Activated CD4-positive, alpha-beta T cell treated with anti-CD3 and anti-CD28 coated beads, Interleukin-2, amount 10 ng/mL, durations not matched to agents 7 days and 5 days (primary cell): ENCODE results near the gene CAPS. TPM values are rescaled to one million over a fixed set of nuclear protein-coding genes. Genes with fewer than 3 reads are reported as not detected.
"Not testable (repeated sequence)": the region's sequence is repeated elsewhere in the genome, so short reads cannot be mapped to it uniquely, and the experiment has no call there.

ENCODE experiments used
- CTCF ChIA-PET: fragments of 350-600 bp; sonication (Branson Sonifier 250); formaldehyde crosslinking; loops from one replicate; lab custom pipeline; 2021; ENCODE audit warnings: antibody characterized with exemption; lab: Charles Lee
- POLR2A ChIA-PET: fragments of 350-600 bp; sonication (Branson Sonifier 250); formaldehyde crosslinking; loops from one replicate; lab custom pipeline; 2021; ENCODE audit warnings: antibody characterized with exemption; lab: Charles Lee
- DNase-seq: peaks from one replicate; pipeline ENCODE4 v3.0.0-alpha.2; 2020
- H3K27ac Mint-ChIP-seq: one replicate; pipeline ENCODE4 v1.8.0; 2021; ENCODE audit warnings: mild to moderate bottlenecking, moderate library complexity, mixed read lengths
- H3K27me3 Mint-ChIP-seq: one replicate; pipeline ENCODE4 v1.8.0; 2021; ENCODE audit warnings: mixed read lengths
- H3K36me3 Mint-ChIP-seq: one replicate; pipeline ENCODE4 v1.8.0; 2021; ENCODE audit warnings: low read depth, mixed read lengths
- H3K4me1 Mint-ChIP-seq: one replicate; pipeline ENCODE4 v1.8.0; 2021; ENCODE audit warnings: mixed read lengths
- H3K4me3 Mint-ChIP-seq: one replicate; pipeline ENCODE4 v1.8.0; 2021; ENCODE audit warnings: mild to moderate bottlenecking, moderate library complexity, mixed read lengths
- H3K9me3 Mint-ChIP-seq: one replicate; pipeline ENCODE4 v1.8.0; 2021; ENCODE audit warnings: mixed read lengths
- total RNA-seq, 2 experiments: library from RNA; stranded (reverse); gene quantifications; one replicate each; pipeline ENCODE4 v1.2.3, GENCODE V29; 2021

The CAPS gene
- total RNA-seq, 2 experiments from 2014 or later, result 17.2 to 21.0 TPM

- POLR2A ChIA-PET, result no interaction called here
- Mint-ChIP-seq H3K4me1 (peaks cover 86% of the 10 kb centered on the region), H3K27ac (no peak overlapping the region), H3K4me3 (no peak overlapping the region), H3K9me3 (peaks cover 5% of the 10 kb centered on the region), H3K27me3 (no peaks in the 10 kb centered on the region), H3K36me3 (peaks cover 17% of the 10 kb centered on the region)
- DNase-seq, result no peak
- CTCF ChIA-PET, result interaction anchor here (1.0 to 3.4 kb wide), 3 partner anchors 11 to 153 kb away, joined by 3 to 17 read pairs (median 4); no protein-coding TSS in a partner anchor
Measured at GRCh38 chr19:5957170-5957569, 43.1 kb downstream of the CAPS start.

GRCh38 chr19:5958074-5958850 lies 44.2 kb downstream of the CAPS start:
- H3K4me1 Mint-ChIP-seq, result peaks cover 86% of the 10 kb centered on the region
- H3K27ac Mint-ChIP-seq, result peak overlapping the region; percentile 85
- DNase-seq, result no peak

GRCh38 chr19:5958851-5959122 lies 44.7 kb downstream of the CAPS start:
- Mint-ChIP-seq H3K4me1 (peaks cover 86% of the 10 kb centered on the region), H3K27me3 (no peaks in the 10 kb centered on the region), H3K4me3 (no peak overlapping the region), H3K27ac (peak overlapping the region; percentile 81), H3K36me3 (peaks cover 5% of the 10 kb centered on the region), H3K9me3 (no peaks in the 10 kb centered on the region)
- CTCF ChIA-PET, result interaction anchor here (0.6 kb wide), 1 partner anchor 62 kb away, joined by 3 read pairs; no protein-coding TSS in a partner anchor
- no peak for DNase-seq
- POLR2A ChIA-PET, result no interaction called here

More at GRCh38 chr19:5958074-5958850, 44.2 kb downstream of the CAPS start:
- Mint-ChIP-seq H3K27me3 (no peaks in the 10 kb centered on the region), H3K36me3 (peaks cover 7% of the 10 kb centered on the region), H3K4me3 (no peak overlapping the region), H3K9me3 (peaks cover under 1% of the 10 kb centered on the region)
- ChIA-PET POLR2A (no interaction called here), CTCF (interaction anchor here (0.8 to 3.4 kb wide), 2 partner anchors 10 to 13 kb away, joined by 3 to 17 read pairs; no protein-coding TSS in a partner anchor)

DNA sequence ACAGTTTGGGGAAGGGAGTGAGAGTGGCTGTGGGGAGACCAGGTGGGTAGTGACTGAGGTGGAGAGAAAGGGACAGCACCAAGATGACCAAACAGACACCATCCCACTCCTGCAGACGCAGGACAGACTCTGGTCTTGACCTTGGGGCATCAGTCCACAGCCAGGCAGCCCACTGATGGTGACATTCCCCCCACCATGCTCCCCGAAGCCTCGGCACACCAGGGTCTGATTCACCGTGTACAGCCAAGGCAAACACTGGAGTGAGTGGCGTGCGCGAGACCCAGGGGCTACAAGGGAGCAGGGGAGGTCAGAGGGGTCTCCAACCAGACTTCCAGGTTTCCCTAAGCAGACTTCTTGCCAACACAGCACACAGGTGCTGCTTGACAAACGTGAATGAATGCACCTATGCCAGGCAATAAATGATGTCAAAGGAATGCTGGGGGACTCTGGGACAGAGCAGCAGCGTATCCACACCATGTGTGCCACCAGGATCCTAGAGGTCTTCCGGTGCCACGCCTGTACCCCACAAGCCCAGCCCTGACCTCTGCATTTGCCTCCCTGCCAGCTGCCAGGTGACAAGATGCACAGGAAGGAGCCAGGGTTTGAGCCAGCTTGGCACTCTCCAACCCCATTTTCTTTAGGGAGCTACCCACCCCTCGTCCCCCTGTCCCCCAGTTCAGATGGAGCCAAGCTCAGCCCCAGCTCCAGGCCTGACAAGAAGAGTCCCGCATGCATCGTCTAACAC lies 45.4 kb downstream of the CAPS start:
- Mint-ChIP-seq H3K36me3 (peaks cover 5% of the 10 kb centered on the region), H3K4me3 (no peak overlapping the region), H3K4me1 (peaks cover 86% of the 10 kb centered on the region), H3K27me3 (no peaks in the 10 kb centered on the region), H3K9me3 (no peaks in the 10 kb centered on the region), H3K27ac (peak overlapping the region; percentile 100)
- ChIA-PET CTCF (interaction anchor here (0.6 to 1.6 kb wide), 3 partner anchors 62 to 186 kb away, joined by 3 to 7 read pairs (median 5); no protein-coding TSS in a partner anchor), POLR2A (no interaction called here)
- DNase-seq, result no peak

DNA sequence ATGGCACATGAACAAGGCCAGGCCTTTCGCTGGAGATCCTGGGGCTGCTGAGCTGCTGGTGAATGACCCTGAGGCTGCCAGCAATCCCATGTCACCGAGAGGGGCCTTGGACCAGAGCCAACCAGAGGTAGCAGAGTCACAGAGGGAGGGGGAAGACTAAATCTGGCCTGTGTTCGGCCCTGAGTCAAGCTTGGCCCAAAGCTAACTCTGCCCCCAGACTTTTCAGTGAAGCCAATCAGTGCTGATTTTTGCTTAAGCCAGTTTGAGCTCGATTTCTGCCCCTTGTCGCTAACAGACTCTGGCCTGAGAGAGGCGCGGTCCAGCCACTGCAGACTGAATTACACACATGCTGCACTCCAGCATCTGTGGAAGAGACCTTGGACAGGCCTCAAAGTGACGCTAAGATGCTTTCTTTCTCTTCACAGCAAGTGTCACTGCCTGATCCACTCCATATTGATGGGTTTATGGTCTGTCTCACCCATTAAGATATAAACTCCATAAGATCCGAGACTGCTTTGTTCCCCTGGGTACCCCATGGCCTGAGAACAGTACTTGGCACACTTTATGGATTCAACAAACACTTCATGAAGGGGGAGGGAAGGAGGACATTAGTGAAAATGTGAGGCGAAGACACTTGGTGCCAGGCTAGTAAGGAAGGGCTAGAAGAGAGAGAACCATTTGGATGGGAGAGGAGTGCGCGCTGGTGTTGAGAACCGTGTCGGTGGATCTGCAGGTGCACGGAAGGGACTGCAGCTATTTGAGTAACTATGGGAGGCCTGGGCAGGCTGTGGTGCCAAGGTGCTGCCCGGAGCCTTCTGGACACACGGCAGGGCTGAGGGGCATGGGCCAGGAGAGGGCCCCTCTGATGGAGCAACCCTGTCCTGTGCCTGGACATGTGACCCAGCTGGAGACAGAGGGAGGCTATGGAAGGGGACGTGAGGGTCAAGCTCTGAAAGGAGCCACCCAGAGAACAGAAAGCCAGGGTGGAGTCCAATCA lies 46.2 kb downstream of the CAPS start:
- Mint-ChIP-seq H3K9me3 (no peaks in the 10 kb centered on the region), H3K4me3 (peak overlapping the region; percentile 0), H3K27me3 (no peaks in the 10 kb centered on the region), H3K36me3 (peaks cover 8% of the 10 kb centered on the region), H3K4me1 (peaks cover 88% of the 10 kb centered on the region), H3K27ac (peak overlapping the region; percentile 100)
- POLR2A ChIA-PET, result no interaction called here
- CTCF ChIA-PET, result interaction anchor here (0.6 to 1.6 kb wide), 3 partner anchors 10 to 185 kb away, joined by 4 to 7 read pairs (median 5); no protein-coding TSS in a partner anchor
- no peak for DNase-seq

DNA sequence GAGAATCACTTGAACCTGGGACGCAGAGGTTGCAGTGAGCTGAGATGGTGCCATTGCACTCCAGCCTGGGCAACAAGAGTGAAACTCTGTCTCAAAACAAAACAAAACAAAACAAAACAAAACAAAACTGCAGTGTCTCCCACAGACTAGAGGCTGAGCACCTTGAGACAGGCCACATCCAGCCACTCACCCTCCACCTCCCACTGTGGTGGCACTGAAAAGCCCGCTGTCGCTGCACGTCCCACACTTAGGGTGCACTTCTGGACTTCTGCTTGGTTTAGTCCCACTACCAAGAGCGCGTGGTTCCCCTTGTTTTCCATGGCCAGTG lies 47.6 kb downstream of the CAPS start:
- CTCF ChIA-PET, result interaction anchor here (0.7 to 1.4 kb wide), 3 partner anchors 9 to 1107 kb away, joined by 3 to 4 read pairs (median 3); no protein-coding TSS in a partner anchor
- H3K27ac Mint-ChIP-seq, result peak overlapping the region; percentile 100
- peaks cover 89% of the 10 kb centered on the region for H3K4me1 Mint-ChIP-seq
- H3K9me3 Mint-ChIP-seq, H3K27me3 Mint-ChIP-seq, DNase-seq, POLR2A ChIA-PET: not testable (repeated sequence)
- peaks cover 12% of the 10 kb centered on the region for H3K36me3 Mint-ChIP-seq
- peak overlapping the region; percentile 63 for H3K4me3 Mint-ChIP-seq

DNA sequence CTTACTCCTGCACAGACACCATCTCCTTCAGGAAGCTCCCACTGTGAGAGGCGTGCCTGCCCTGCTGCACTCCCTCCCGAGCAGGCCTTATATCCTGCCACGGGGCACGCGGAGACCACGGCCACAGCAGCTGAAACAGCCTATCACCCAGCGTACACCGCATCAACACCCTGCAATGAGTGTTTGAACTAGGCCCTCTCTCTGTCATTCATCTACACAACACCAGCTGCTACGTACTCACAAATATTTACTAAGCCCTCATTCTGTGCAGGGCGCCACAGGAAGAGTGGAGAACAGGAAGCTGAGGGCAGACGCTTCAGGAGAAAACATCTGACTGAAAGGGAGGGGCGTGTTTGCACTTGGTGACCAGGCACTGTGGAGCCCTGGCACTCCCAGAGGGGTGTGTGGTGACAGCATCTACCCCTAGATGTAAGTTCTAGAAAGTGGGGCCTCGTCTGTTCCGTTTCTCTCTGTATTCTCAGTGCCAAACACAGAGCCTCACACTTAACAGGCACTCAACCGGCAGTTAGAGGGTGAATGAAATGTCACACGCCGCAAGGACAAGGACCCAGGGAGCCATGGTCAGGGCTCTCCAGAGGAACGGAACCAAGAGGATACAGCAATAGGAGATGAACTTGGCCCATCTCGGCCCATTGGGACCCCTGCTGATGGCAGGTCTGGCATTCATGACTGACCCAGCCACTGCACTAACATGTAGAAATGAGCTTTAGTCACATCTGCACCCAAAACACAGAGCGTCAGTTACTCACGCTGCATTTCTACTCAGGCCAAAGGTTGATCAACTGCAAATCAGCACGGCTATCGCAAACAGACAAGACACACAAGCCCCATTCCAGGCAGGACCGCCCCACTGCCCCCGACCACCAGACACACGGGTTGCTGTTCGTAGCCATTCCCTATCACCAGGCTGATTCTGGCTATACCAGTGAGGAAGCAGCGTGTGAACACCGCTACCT lies 48.2 kb downstream of the CAPS start:
- peak overlapping the region; percentile 100 for H3K27ac Mint-ChIP-seq
- no peaks in the 10 kb centered on the region for H3K9me3 Mint-ChIP-seq
- POLR2A ChIA-PET, result no interaction called here
- peaks cover 13% of the 10 kb centered on the region for H3K36me3 Mint-ChIP-seq
- peak; percentile 90 for DNase-seq
- CTCF ChIA-PET, result interaction anchor here (0.7 to 1.4 kb wide), 4 partner anchors 8 to 1107 kb away, joined by 3 to 4 read pairs (median 3); no protein-coding TSS in a partner anchor
- H3K27me3 Mint-ChIP-seq, result no peaks in the 10 kb centered on the region
- peak overlapping the region; percentile 63 for H3K4me3 Mint-ChIP-seq
- peaks cover 89% of the 10 kb centered on the region for H3K4me1 Mint-ChIP-seq

- peaks cover 92% of the 10 kb centered on the region for H3K4me1 Mint-ChIP-seq
- H3K27ac Mint-ChIP-seq, result peak overlapping the region; percentile 100
- DNase-seq, POLR2A ChIA-PET, H3K27me3 Mint-ChIP-seq, H3K4me3 Mint-ChIP-seq, H3K9me3 Mint-ChIP-seq: not testable (repeated sequence)
- CTCF ChIA-PET, result interaction anchor here (0.8 kb wide), 1 partner anchor 10 kb away, joined by 3 read pairs; no protein-coding TSS in a partner anchor
- peaks cover 16% of the 10 kb centered on the region for H3K36me3 Mint-ChIP-seq
Measured at GRCh38 chr19:5963259-5963658, 49.2 kb downstream of the CAPS start.

DNA sequence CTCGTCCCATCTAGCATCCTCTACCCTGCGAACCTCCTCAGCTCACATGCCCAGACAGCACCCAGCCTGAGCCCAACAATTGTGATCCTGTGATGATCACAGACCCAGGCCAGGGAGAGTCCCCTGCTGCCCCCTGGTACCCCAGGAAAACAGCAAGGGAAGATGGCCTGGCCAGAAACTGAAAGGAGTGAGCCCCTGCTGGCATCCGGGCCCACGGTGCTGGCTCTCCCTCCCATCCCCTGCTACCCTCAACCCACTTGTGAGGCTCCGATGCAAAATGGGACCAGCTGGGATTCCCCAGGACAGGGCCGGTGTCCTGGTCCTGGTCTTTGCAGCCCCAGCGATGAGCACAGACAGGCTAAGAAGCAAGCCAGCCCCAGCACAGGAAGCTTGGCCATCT lies 49.8 kb downstream of the CAPS start:
- ChIA-PET CTCF (no interaction called here), POLR2A (no interaction called here)

GRCh38 chr19:5964816-5965565 lies 50.9 kb downstream of the CAPS start:
- DNase-seq, result peak; percentile 47
- H3K4me3 Mint-ChIP-seq, result no peak overlapping the region
- CTCF ChIA-PET, result interaction anchor here (0.9 kb wide), 1 partner anchor 14 kb away, joined by 3 read pairs; no protein-coding TSS in a partner anchor

More for the DNA sequence above, 49.8 kb downstream of the CAPS start:
- Mint-ChIP-seq H3K4me3 (no peak overlapping the region), H3K27ac (peak overlapping the region; percentile 100), H3K4me1 (peaks cover 95% of the 10 kb centered on the region), H3K27me3 (no peaks in the 10 kb centered on the region), H3K9me3 (no peaks in the 10 kb centered on the region), H3K36me3 (peaks cover 16% of the 10 kb centered on the region)
- DNase-seq, result no peak

More at GRCh38 chr19:5964816-5965565, 50.9 kb downstream of the CAPS start:
- Mint-ChIP-seq H3K27me3 (no peaks in the 10 kb centered on the region), H3K4me1 (peaks cover 91% of the 10 kb centered on the region), H3K36me3 (peaks cover 16% of the 10 kb centered on the region), H3K27ac (peak overlapping the region; percentile 81), H3K9me3 (no peaks in the 10 kb centered on the region)
- POLR2A ChIA-PET, result no interaction called here
